ENCODE measurements around the gene ABI1. TPM values are rescaled to one million over a fixed set of nuclear protein-coding genes. Genes with fewer than 3 reads are reported as not detected.
"Not testable (repeated sequence)": the region's sequence is repeated elsewhere in the genome, so short reads cannot be mapped to it uniquely, and the experiment has no call there.

ABI1 gene
- polyA plus RNA-seq, 1 donor from 2014 or later, result 93.8 TPM

GRCh38 chr10:26803849-26804248, 56.9 kb downstream of the ABI1 start:
- Mint-ChIP-seq H3K27ac (no peak overlapping the region), H3K27me3 (peaks cover 1% of the 10 kb centered on the region), H3K4me3 (peak overlapping the region in 1 of 4 donors; percentile 30), H3K9me3 (no peaks in the 10 kb centered on the region), H3K36me3 (peaks cover 1% of the 10 kb centered on the region), H3K4me1 (peaks cover 59 to 76% (median 72%) of the 10 kb centered on the region in 3 donors)

DNA sequence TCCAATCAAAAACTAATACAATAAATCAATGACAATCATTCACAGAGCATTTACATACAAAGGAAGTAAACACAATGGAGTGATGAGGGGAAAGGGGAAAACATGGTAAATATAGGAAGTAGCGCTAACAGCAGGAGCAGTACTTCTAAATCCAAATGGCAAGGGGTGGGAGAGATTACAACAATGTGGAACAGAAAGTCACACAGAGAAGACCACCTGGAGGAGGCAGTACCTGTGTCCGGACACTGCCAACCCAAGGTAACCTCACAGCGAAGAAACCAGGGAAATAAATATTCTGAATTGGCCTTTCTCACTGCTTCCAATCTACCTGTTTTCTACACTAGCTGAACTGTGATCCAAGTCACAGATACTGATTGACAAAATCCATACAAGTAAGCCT, 58.2 kb downstream of the ABI1 start:
- H3K4me1 Mint-ChIP-seq, result peaks cover 72 to 86% (median 77%) of the 10 kb centered on the region in 3 donors
- no peaks in the 10 kb centered on the region for H3K9me3 Mint-ChIP-seq
- H3K36me3 Mint-ChIP-seq, result peaks cover 6% of the 10 kb centered on the region
- H3K4me3 Mint-ChIP-seq, result peak overlapping the region in 2 of 4 donors; percentile 21 to 30
- H3K27ac Mint-ChIP-seq, result peak overlapping the region; percentile 14 to 74 (median 73)
- H3K27me3 Mint-ChIP-seq, result peaks cover 1% of the 10 kb centered on the region

GRCh38 chr10:26801831-26802230, 58.9 kb downstream of the ABI1 start:
- peaks cover 1% of the 10 kb centered on the region for H3K27me3 Mint-ChIP-seq
- H3K36me3 Mint-ChIP-seq, result peaks cover 6% of the 10 kb centered on the region
- peaks cover 76 to 86% (median 77%) of the 10 kb centered on the region in 3 donors for H3K4me1 Mint-ChIP-seq
- peak overlapping the region in 3 of 4 donors; percentile 8 to 54 (median 12) for H3K4me3 Mint-ChIP-seq
- peak overlapping the region; percentile 3 to 74 (median 73) for H3K27ac Mint-ChIP-seq
- H3K9me3 Mint-ChIP-seq, result no peaks in the 10 kb centered on the region

DNA sequence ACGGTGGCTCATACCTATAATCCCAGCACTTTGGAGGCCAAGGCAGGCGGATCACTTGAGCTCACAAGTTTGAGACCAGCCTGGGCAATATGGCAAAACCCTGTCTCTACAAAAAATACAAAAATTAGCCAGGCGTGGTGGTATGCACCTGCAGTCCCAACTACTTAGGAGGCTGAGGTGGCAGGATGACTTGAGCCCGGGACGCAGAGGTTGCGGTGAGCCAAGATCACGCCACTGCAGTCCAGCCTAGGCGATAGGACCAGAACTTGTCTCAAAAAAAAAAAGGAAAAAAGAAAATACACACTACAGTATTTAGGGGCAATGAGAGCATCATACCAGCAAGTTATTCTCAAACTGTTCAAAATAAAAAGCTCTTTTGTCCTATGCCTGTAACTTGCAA, 59.5 kb downstream of the ABI1 start:
- Mint-ChIP-seq H3K27ac (peak overlapping the region; percentile 41 to 74 (median 73)), H3K36me3 (peaks cover 6% of the 10 kb centered on the region), H3K27me3 (peaks cover 1% of the 10 kb centered on the region), H3K4me1 (peaks cover 71 to 80% (median 74%) of the 10 kb centered on the region in 3 donors), H3K4me3 (peak overlapping the region in 3 of 4 donors; percentile 34 to 57 (median 34)), H3K9me3 (no peaks in the 10 kb centered on the region)

DNA sequence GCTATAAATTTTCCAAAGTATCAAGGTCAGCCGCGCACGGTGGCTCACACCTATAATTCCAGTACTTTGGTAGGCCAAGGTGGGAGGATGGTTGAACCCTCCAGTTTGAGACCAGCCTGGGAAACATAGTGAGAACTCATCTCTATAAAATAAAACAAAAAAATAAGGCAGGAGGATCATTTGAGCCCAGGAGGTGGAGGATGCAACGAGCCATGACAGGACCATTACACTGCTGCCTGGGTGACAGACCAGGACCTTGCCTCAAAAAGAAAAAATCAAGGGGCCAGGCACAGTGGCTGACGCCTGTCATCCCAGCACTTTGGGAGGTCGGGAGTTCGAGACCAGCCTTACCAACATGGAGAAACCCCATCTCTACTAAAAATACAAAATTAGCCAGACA, 60.3 kb downstream of the ABI1 start:
- Mint-ChIP-seq H3K4me3 (peak overlapping the region in 2 of 4 donors; percentile 34 to 74), H3K4me1 (peaks cover 66 to 75% (median 73%) of the 10 kb centered on the region in 3 donors), H3K27me3 (peaks cover 1% of the 10 kb centered on the region), H3K9me3 (peaks cover 0 to 5% (median 1%) of the 10 kb centered on the region in 3 donors), H3K36me3 (peaks cover 8% of the 10 kb centered on the region), H3K27ac (peak overlapping the region; percentile 41 to 74 (median 55))

GRCh38 chr10:26799342-26799741, 61.4 kb downstream of the ABI1 start:
- peaks cover 1% of the 10 kb centered on the region for H3K27me3 Mint-ChIP-seq
- peaks cover 57 to 69% (median 68%) of the 10 kb centered on the region in 3 donors for H3K4me1 Mint-ChIP-seq
- peak overlapping the region; percentile 72 to 93 (median 90) for H3K27ac Mint-ChIP-seq
- H3K36me3 Mint-ChIP-seq, result peaks cover 12% of the 10 kb centered on the region
- H3K9me3 Mint-ChIP-seq, result peaks cover 0 to 9% (median 4%) of the 10 kb centered on the region in 3 donors
- peak overlapping the region; percentile 48 to 91 (median 79) for H3K4me3 Mint-ChIP-seq

- H3K36me3 Mint-ChIP-seq, result peaks cover 12% of the 10 kb centered on the region
- peak overlapping the region in 1 of 3 donors; percentile 72 for H3K27ac Mint-ChIP-seq
- peaks cover 53 to 67% (median 63%) of the 10 kb centered on the region in 3 donors for H3K4me1 Mint-ChIP-seq
- H3K9me3 Mint-ChIP-seq, result peaks cover 0 to 9% (median 4%) of the 10 kb centered on the region in 3 donors
- H3K4me3 Mint-ChIP-seq, result peak overlapping the region in 1 of 4 donors; percentile 13
- peaks cover 1% of the 10 kb centered on the region for H3K27me3 Mint-ChIP-seq
Measured at GRCh38 chr10:26798298-26798697, 62.5 kb downstream of the ABI1 start.

DNA sequence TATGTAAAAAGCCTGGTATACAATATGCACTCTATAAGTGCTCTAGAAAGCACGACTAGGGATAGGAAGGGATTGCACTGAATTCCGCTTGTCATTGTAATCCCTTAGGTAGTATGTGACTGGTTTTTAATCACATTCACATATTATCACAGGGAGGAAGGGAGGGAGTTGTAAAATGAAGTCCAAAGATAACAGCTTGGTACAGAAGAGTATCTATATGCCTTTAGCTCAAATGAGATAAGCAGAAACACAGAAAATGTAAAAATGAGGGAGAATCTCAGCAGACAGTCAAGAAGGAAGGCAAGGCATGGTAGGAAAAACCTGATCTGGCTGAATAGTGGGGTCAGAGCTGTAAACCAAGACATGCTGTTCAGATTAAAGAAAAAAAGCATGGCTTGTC, 63.4 kb downstream of the ABI1 start:
- Mint-ChIP-seq H3K9me3 (peaks cover 0 to 9% (median 4%) of the 10 kb centered on the region in 3 donors), H3K4me3 (peak overlapping the region in 1 of 4 donors; percentile 19), H3K36me3 (peaks cover 12% of the 10 kb centered on the region), H3K4me1 (peaks cover 50 to 64% (median 58%) of the 10 kb centered on the region in 3 donors), H3K27ac (peak overlapping the region; percentile 20 to 54 (median 40)), H3K27me3 (peaks cover 1% of the 10 kb centered on the region)

- Mint-ChIP-seq H3K36me3 (peaks cover 12% of the 10 kb centered on the region), H3K9me3 (peaks cover 0 to 9% (median 4%) of the 10 kb centered on the region in 3 donors), H3K27ac (peak overlapping the region; percentile 10 to 76 (median 46)), H3K4me1 (peaks cover 38 to 44% (median 44%) of the 10 kb centered on the region in 3 donors), H3K4me3 (peak overlapping the region in 1 of 4 donors; percentile 51), H3K27me3 (no peaks in the 10 kb centered on the region)
Measured at GRCh38 chr10:26792758-26793495, 67.8 kb downstream of the ABI1 start.

GRCh38 chr10:26790221-26790995, 70.3 kb downstream of the ABI1 start:
- peaks cover 0 to 3% (median 2%) of the 10 kb centered on the region in 3 donors for H3K9me3 Mint-ChIP-seq
- peaks cover 37 to 49% (median 47%) of the 10 kb centered on the region in 3 donors for H3K4me1 Mint-ChIP-seq
- H3K27me3 Mint-ChIP-seq, result no peaks in the 10 kb centered on the region
- peak overlapping the region in 1 of 4 donors; percentile 12 for H3K4me3 Mint-ChIP-seq
- peaks cover 21% of the 10 kb centered on the region for H3K36me3 Mint-ChIP-seq
- peak overlapping the region in 2 of 3 donors; percentile 46 to 62 for H3K27ac Mint-ChIP-seq

DNA sequence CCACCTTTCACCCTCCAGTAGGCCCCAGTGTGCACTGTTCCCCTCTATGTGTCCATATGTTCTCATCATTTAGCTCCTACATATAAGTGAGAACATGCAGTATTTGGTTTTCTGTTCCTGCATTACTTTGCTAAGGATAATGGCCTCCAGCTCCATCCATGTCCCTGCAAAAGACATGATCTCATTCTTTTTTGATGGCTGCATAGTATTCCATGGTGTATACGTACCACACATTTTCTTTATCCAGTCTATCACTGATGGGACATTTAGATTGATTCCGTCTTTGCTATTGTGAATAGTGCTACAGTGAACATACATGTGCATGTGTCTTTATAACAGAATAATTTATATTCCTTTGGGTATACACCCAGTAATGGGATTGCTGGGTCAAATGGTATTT, 71.0 kb downstream of the ABI1 start:
- H3K4me1 Mint-ChIP-seq, result peaks cover 38 to 50% (median 48%) of the 10 kb centered on the region in 3 donors
- H3K9me3 Mint-ChIP-seq, H3K27me3 Mint-ChIP-seq, H3K4me3 Mint-ChIP-seq: not testable (repeated sequence)
- peak overlapping the region in 2 of 3 donors; percentile 6 to 62 for H3K27ac Mint-ChIP-seq
- peaks cover 18% of the 10 kb centered on the region for H3K36me3 Mint-ChIP-seq

GRCh38 chr10:26787362-26787761, 73.4 kb downstream of the ABI1 start:
- H3K27me3 Mint-ChIP-seq, result no peaks in the 10 kb centered on the region
- H3K4me3 Mint-ChIP-seq, result peak overlapping the region in 2 of 4 donors; percentile 24 to 83
- peak overlapping the region; percentile 3 to 80 (median 61) for H3K27ac Mint-ChIP-seq
- H3K4me1 Mint-ChIP-seq, result peaks cover 44 to 56% (median 55%) of the 10 kb centered on the region in 3 donors
- peaks cover 18% of the 10 kb centered on the region for H3K36me3 Mint-ChIP-seq
- H3K9me3 Mint-ChIP-seq, result no peaks in the 10 kb centered on the region

DNA sequence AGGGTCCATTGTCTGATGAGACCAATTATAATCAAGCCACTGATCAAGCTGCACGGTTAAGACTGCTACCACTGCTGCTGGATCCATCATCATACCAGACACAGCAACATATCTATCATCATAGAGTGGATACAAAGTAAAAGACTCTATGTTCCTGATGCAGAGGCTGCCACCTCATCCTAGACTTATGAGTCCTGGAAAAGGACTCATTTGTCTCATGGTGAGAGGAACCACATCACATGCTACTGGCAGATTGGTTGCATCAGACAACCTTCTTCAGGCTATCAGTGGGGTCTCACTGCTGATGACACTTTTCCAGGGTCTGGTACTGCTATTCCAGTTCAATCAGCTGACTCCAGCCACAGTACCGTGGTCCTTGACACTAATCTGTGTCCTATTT, 79.0 kb downstream of the ABI1 start:
- no peaks in the 10 kb centered on the region for H3K27me3 Mint-ChIP-seq
- H3K36me3 Mint-ChIP-seq, result peaks cover 7% of the 10 kb centered on the region
- peak overlapping the region; percentile 12 to 91 (median 90) for H3K27ac Mint-ChIP-seq
- peak overlapping the region in 2 of 4 donors; percentile 2 to 77 for H3K4me3 Mint-ChIP-seq
- no peaks in the 10 kb centered on the region for H3K9me3 Mint-ChIP-seq
- H3K4me1 Mint-ChIP-seq, result peaks cover 57 to 79% (median 57%) of the 10 kb centered on the region in 3 donors

GRCh38 chr10:26780793-26781601, 79.8 kb downstream of the ABI1 start:
- Mint-ChIP-seq H3K36me3 (peaks cover 2% of the 10 kb centered on the region), H3K4me3 (peak overlapping the region; percentile 2 to 77 (median 42)), H3K9me3 (no peaks in the 10 kb centered on the region), H3K27ac (peak overlapping the region; percentile 12 to 91 (median 90)), H3K27me3 (no peaks in the 10 kb centered on the region), H3K4me1 (peaks cover 55 to 75% (median 55%) of the 10 kb centered on the region in 3 donors)

Data from IgD-negative memory B cell (primary cell).